Left renal cortex interstitium (tissue), 4 donors: Measurements from ENCODE around the gene METTL9. TPM values are rescaled to one million over a fixed set of nuclear protein-coding genes. Genes with fewer than 3 reads are reported as not detected.
"Not testable (repeated sequence)": the region's sequence is repeated elsewhere in the genome, so short reads cannot be mapped to it uniquely, and the experiment has no call there.

ENCODE experiments used
- DNase-seq, 4 donors: peaks; one replicate each; pipeline ENCODE4 v3.0.0-alpha.2; 2013; ENCODE audit warnings: low read depth in 4 of 4, low spot score in 2 of 4, missing footprints in 1 of 4
- polyA plus RNA-seq, 4 donors: library from polyadenylated mRNA; unstranded; fragments of 120-200 nt; gene quantifications; one replicate each; pipeline ENCODE4 v1.2.1, GENCODE V29; 2013; ENCODE audit not compliant: insufficient read length in 4 of 4

The METTL9 gene
- polyA plus RNA-seq, 4 donors: 226 to 269 (median 252) TPM

DNA sequence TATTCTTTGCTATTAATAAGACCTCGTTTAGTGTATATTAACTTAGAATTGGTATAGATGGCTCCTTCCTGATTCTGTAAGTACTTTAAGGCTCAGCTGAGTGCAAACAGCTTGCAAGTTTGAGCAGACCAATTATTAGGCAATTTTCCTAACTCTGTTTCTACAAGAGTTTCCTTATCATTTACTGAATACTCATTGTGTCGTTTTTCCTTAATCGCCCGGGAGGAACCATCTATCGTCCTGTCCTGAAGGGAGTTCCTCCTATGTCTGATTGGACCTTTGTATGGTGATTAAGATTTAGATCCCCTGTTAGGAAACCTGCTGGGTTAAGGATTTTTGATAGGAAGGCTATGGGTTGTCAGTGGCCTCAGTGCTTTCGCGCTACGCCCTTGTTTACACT is 32.0 kb downstream of the METTL9 start:
- DNase-seq: not testable (repeated sequence)

- not testable (repeated sequence) for DNase-seq
Measured at GRCh38 chr16:21631951-21632575, 32.7 kb downstream of the METTL9 start.

GRCh38 chr16:21634216-21634615 is 34.8 kb downstream of the METTL9 start:
- no peak for DNase-seq

GRCh38 chr16:21635694-21636093 is 36.3 kb downstream of the METTL9 start:
- not testable (repeated sequence) for DNase-seq

DNA sequence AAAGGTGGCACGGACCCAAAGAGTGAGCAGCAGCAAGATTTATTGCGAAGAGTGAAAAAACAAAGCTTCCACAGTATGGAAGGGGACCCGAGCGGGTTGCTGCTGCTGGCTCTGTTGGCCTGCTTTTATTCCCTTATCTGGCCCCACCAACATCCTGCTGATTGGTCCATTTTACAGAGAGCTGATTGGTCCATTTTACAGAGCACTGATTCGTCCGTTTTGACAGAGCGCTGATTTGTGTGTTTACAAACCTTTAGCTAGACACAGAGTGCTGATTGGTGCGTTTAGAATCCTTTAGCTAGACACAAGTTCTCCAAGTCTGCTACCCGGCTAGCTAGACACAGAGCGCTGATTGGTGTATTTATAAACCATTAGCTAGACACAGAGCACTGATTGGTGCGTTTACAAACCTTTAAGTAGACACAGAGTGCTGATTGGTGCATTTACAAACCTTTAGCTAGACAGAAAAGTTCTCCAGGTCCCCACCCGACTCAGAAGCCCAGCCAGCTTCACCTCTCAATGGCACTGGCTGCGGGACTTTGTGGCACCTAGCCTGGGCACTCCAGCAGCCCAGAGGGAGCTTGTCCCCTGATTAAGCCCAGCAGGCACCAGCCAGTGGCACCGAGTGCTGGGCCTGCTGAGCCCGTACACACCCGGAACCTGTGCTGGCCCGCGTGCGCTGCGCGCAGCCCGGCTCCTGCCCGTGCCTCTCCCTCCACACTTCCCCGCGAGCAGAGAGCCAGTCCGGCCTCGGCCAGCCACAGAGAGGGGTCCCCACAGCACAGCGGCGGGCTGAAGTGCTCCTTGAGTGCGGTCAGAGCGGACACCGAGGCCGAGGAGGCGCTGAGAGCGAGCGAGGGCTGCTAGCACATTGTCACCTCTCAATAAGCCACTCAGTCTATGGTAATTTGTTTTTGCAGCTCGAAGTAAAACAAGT is 37.9 kb downstream of the METTL9 start:
- no peak for DNase-seq

GRCh38 chr16:21638573-21638975 is 39.2 kb downstream of the METTL9 start:
- no peak for DNase-seq

DNA sequence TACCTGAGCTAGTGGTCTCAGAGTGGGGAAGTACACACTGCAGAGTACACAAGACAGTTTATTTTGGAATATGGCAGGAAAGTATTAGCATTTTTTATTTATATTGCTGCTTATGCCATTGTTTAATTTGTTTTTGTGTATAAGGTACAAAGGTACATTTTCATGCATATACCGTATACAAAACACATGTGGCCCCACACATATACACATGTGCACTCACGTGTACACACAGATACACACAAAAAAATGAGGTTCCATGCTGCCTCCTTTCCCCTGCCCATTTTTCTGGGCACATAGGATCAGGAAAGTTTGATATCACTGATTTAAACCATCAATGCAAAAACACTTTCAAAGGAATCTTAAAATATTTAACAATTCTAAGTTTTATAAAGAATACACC is 40.1 kb downstream of the METTL9 start:
- DNase-seq: no peak

DNA sequence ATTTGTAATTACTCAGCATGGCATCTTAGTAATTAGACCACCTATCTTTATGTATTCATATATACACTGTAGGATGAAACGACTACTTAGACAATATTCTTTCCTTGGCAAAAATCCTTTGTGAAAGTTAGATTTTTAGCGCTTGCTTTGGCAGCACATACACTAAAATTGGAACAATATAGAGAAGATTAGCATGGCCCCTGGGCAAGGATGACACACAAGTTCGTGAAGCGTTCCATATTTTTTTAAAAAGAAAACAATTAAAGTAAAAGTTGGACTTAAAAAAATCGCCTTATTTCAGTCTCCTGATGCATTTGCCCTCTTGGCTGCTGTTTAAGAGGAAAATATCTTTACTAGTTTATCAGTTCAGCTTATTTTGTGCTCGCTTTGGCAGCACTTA is 42.5 kb downstream of the METTL9 start:
- DNase-seq: no peak

DNA sequence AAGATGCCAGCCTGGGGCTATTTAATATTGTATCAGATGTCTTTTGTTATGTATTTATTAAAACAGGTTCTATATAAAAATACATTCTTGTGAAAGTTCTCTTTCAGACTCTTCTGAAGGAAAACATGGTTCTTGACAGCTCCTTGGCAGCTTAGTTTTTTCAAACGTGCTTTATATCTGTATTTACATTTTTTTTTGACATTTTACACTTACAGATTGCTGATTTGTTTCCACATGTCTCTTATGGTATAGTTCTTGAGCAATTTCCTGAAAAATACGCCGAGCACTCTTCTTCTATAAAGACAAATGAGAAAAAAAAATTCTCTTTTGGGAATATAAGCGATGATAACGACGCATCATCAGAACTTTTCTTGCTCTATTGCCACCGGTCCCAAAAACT is 43.5 kb downstream of the METTL9 start:
- DNase-seq: no peak

DNA sequence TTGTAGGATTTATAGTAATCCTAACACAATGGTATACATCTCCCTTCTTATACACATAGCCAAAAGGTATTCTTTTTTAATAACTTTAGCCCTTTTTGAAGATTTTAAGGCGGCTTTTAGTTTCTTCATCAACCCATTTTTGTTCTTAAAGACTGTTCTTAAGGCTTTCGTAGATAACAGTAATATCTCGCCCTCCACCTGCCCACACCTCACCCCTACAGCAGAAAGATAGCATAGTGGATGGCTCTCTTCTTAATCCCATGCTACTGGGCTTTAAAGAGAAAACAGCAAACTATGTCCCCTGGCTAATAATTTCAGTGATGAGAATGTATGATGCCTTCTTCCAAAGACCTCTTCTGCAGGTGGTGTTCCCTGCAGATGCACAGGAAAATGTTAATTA is 44.4 kb downstream of the METTL9 start:
- no peak for DNase-seq

- no peak for DNase-seq
Measured at GRCh38 chr16:21644674-21645073, 45.3 kb downstream of the METTL9 start.

DNA sequence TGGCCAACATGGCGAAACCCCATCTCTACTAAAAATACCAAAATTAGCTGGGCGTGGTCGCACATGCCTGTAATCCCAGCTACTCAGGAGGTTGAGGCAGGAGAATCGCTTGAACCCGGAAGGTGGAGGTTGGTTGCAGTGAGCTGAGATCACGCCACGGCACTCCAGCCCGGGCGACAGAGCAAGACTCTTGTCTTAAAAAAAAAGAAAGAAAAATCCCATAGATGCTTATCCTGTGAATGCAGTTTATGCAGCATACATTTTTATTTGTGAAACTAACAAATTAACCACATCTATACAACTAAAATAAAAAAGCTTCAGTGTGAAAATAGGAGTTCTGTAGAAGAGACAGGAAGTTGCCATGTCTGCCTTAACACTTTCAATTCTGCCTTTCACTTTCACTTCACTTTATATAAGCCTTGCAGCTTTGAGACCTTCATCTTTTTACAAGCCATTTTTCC is 45.9 kb downstream of the METTL9 start:
- no peak for DNase-seq

GRCh38 chr16:21646091-21646490 is 46.7 kb downstream of the METTL9 start:
- DNase-seq: no peak

GRCh38 chr16:21646721-21647561 is 47.6 kb downstream of the METTL9 start:
- no peak for DNase-seq

DNA sequence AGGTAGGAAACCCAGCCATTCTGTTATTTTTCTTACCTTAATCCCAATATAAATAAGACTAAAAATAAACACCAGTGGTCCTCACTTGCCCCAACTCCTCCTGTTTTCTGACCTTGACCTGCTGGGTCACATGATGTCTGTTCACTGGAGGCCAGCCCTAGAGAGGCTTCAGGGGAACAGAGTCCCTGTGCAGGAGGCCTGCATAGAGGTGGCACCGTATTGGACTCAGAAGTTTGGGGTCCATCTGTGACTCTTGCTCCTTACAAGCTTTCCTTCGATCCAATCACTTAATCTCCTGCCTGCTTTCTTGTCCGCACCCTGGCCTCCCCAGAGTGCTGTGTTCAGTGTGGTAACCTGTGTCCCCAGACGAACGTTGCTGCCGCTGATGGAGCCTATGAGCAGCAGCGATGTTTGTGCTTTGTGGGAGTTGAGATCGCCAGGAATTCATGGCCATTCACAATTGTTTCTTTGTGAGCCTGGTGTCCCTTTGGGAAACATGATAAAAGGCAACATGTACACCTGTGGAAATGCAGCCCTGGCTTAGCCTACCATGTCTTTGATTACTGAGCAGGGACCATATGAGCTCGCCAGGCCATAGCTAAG is 48.3 kb downstream of the METTL9 start:
- DNase-seq: no peak

DNA sequence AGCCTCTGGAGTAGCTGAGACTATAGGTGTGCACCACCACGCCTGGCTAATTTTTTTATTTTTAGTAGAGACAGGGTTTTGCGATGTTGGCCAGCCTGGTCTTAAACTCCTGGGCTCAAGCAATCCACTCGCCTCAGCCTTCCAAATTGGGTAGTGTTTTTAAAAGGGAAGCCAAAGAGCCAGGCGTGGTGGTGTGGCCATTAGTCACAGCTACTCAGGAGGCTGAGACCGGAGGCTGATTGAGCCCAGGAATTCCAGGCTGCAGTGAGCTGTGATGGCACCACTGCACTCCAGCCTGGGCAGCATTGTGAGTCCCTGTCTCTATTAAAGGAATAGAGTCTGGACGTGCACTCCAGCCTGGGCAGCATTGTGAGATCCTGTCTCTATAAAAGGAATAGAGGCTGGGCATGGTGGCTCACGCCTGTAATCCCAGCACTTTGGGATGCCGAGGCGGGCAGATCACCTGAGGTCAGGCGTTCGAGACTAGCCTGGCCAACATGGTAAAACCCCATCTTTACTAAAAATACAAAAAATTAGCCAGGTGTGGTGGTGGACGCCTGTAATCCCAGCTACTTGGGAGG is 50.5 kb downstream of the METTL9 start:
- DNase-seq: not testable (repeated sequence)

DNA sequence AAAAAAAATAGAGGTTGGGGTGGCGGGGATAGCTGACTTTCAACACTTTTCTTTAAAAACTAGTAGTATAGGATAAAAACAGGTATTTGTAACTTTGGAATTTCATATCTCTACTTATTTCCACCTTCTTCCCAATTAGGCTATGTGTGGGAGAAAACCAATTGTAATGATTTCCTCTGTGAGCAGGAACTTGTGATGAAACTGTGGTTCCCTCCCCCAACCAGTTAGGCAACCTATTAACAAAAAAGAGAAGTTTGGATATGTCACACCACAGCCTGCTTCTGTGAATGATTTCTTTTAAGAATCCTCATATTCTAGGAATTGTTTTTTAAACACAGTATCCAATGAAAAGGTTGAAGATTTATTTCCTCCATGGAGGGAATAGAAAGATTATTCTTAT is 51.1 kb downstream of the METTL9 start:
- no peak for DNase-seq

DNA sequence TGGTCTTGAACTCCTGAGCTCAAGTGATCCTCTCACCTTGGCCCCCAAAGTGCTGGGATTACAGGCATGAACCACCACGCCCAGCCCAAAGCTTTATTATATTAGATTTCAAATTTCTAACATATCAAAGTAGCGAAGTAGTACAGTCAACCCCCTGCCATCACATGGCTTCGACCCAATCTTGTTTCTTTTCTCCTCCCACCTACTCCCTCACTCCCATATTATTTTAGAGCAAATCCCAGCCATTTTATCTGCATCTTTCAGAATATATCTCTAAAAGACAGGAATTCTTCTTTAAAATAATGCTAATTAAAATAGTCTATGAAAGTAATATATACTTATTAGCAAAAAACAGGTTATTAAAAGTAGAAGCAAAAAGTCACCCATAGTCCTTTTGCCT is 52.1 kb downstream of the METTL9 start:
- DNase-seq: no peak

GRCh38 chr16:21652453-21652852 is 53.1 kb downstream of the METTL9 start, which contains the start of gene IGSF6:
Gene IGSF6 (minus strand): TSS chr16:21652608. CDS start chr16:21652598, 10 bp downstream.
- DNase-seq: no peak

GRCh38 chr16:21653571-21653970 is 54.2 kb downstream of the METTL9 start:
- DNase-seq: no peak
